ENCODE measurements around the gene PTPRM.

PTPRM gene

GRCh38 chr18:7559709-7560319 lies 7.3 kb upstream of the PTPRM start:
- H3K9ac ChIP-seq (ENCODE audit: low read length), result no peak overlapping the region
- no peak overlapping the region for H3K4ac ChIP-seq (ENCODE audit: low read depth in 1 of 2, low read length in 2 of 2)
- DNase-seq, result no peak
- H3K79me1 ChIP-seq (replicated peaks; ENCODE audit: low read length, poor library complexity, severe bottlenecking), result peaks cover 9% of the 10 kb centered on the region
- no peak overlapping the region for H3K4me3 ChIP-seq (ENCODE audit: insufficient read depth in 1 of 2, low read depth in 1 of 2, low read length in 2 of 2)
- no peaks in the 10 kb centered on the region for H3K36me3 ChIP-seq (ENCODE audit: control insufficient read depth in 1 of 2, insufficient read depth in 2 of 2, low read depth in 1 of 2, low read length in 2 of 2)
- H3K18ac ChIP-seq (ENCODE audit: low read depth in 1 of 2, low read length in 2 of 2), result no peak overlapping the region
- H4K8ac ChIP-seq (ENCODE audit: low read length), result no peak overlapping the region
- H4K91ac ChIP-seq (ENCODE audit: low read length), result no peak overlapping the region
- no peak overlapping the region for H2BK12ac ChIP-seq (ENCODE audit: low read length in 2 of 2)
- 85% methylated on average over 4 of the region's 4 CpGs for WGBS
- H3K27me3 ChIP-seq (ENCODE audit: control insufficient read depth in 1 of 2, insufficient read depth in 1 of 2, low read length in 2 of 2), result no peaks in the 10 kb centered on the region
- peaks cover 6% of the 10 kb centered on the region for H3K4me1 ChIP-seq (ENCODE audit: control insufficient read depth, insufficient read depth, low read depth, low read length)
- H3K14ac ChIP-seq (ENCODE audit: low read length in 2 of 2), result peak overlapping the region in 1 of 2 experiments; percentile 7
- no peak overlapping the region for H3K4me2 ChIP-seq (ENCODE audit: low read length, poor library complexity, severe bottlenecking)
- H3K9me3 ChIP-seq (ENCODE audit: control insufficient read depth, low read length), result no peaks in the 10 kb centered on the region
- no peak overlapping the region for H3K27ac ChIP-seq (ENCODE audit: low read length, poor library complexity, severe bottlenecking)
- no peak overlapping the region for H2BK15ac ChIP-seq (ENCODE audit: low read depth, poor library complexity, severe bottlenecking)
- H2AFZ ChIP-seq (ENCODE audit: low read depth, low read length), result no peak overlapping the region
- H3K23ac ChIP-seq (ENCODE audit: low read length in 2 of 2), result no peak overlapping the region
- H2AK5ac ChIP-seq (ENCODE audit: low read length, severe bottlenecking), result no peak overlapping the region
- H2BK5ac ChIP-seq (ENCODE audit: low read depth, low read length, poor library complexity, severe bottlenecking), result no peak overlapping the region
- no peak overlapping the region for H2BK120ac ChIP-seq (ENCODE audit: low read depth, low read length)

DNA sequence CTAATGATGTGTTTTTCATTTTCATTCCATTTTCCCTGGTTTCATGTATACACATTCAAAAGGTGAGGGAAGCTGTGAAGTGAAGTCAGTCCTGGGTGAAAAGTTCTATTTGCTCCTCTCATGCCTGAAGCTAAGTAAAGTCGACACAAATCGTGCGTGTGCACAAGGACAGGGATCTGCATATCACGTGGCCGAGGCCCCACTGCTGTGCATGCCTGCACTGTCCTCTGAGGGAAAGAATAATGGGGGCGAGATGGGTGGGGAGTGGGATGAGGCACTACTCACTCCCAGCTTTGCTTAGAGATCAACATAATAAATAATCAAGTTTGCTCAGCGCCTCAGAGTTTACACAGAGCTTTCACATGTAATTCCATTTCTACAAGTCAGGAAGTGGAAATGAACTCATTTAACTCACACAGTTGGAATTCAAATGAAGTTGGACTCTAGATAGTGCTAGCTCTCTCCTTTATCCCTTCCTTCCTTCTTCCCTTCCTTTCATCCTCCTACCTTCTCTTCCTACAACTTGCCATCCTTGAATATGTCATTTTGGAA lies 5.1 kb upstream of the PTPRM start:
- Histone ChIP-seq H4K91ac (ENCODE audit: low read length) (no peak overlapping the region), H3K9ac (ENCODE audit: low read length) (no peak overlapping the region), H2AFZ (ENCODE audit: low read depth, low read length) (no peak overlapping the region), H3K23ac (ENCODE audit: low read length in 2 of 2) (no peak overlapping the region), H3K27ac (ENCODE audit: low read length, poor library complexity, severe bottlenecking) (no peak overlapping the region), H3K18ac (ENCODE audit: low read depth in 1 of 2, low read length in 2 of 2) (no peak overlapping the region), H3K9me3 (ENCODE audit: control insufficient read depth, low read length) (no peaks in the 10 kb centered on the region), H2AK5ac (ENCODE audit: low read length, severe bottlenecking) (no peak overlapping the region), H4K8ac (ENCODE audit: low read length) (peak overlapping the region; percentile 14), H3K4ac (ENCODE audit: low read depth in 1 of 2, low read length in 2 of 2) (no peak overlapping the region), H2BK12ac (ENCODE audit: low read length in 2 of 2) (no peak overlapping the region), H2BK15ac (ENCODE audit: low read depth, poor library complexity, severe bottlenecking) (no peak overlapping the region), H2BK5ac (ENCODE audit: low read depth, low read length, poor library complexity, severe bottlenecking) (no peak overlapping the region), H3K36me3 (ENCODE audit: control insufficient read depth in 1 of 2, insufficient read depth in 2 of 2, low read depth in 1 of 2, low read length in 2 of 2) (no peaks in the 10 kb centered on the region), H3K4me3 (ENCODE audit: insufficient read depth in 1 of 2, low read depth in 1 of 2, low read length in 2 of 2) (no peak overlapping the region), H3K27me3 (ENCODE audit: control insufficient read depth in 1 of 2, insufficient read depth in 1 of 2, low read length in 2 of 2) (no peaks in the 10 kb centered on the region), H3K14ac (ENCODE audit: low read length in 2 of 2) (no peak overlapping the region), H3K4me2 (ENCODE audit: low read length, poor library complexity, severe bottlenecking) (no peak overlapping the region), H3K79me1 (replicated peaks; ENCODE audit: low read length, poor library complexity, severe bottlenecking) (peaks cover 13% of the 10 kb centered on the region), H2BK120ac (ENCODE audit: low read depth, low read length) (no peak overlapping the region), H3K4me1 (ENCODE audit: control insufficient read depth, insufficient read depth, low read depth, low read length) (peaks cover 9% of the 10 kb centered on the region)
- 76% methylated on average over 7 of the region's 7 CpGs for WGBS
- peak; percentile 14 for DNase-seq

DNA sequence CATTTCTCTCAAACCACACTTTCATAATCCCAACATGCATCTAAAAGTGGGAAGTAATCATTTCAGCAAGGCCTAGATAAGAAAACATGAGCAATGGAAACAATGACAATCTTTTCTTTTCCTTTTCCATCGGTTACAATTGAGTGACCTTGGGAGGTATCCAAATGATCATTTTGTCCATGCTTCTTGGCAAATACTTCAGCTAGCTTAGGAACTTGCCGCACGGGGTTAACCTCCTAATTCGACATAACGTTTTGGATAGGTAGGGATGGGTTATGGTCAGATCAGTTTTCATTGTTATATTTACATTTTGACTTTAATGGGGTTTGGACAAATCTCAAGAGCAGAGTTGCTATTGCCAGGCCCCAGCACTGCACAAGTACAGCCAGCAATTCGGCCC lies 4.6 kb upstream of the PTPRM start:
- no peak overlapping the region for H2BK15ac ChIP-seq (ENCODE audit: low read depth, poor library complexity, severe bottlenecking)
- no peaks in the 10 kb centered on the region for H3K9me3 ChIP-seq (ENCODE audit: control insufficient read depth, low read length)
- H3K4me2 ChIP-seq (ENCODE audit: low read length, poor library complexity, severe bottlenecking), result no peak overlapping the region
- H2BK120ac ChIP-seq (ENCODE audit: low read depth, low read length), result no peak overlapping the region
- H2AK5ac ChIP-seq (ENCODE audit: low read length, severe bottlenecking), result no peak overlapping the region
- no peak overlapping the region for H2BK12ac ChIP-seq (ENCODE audit: low read length in 2 of 2)
- H3K14ac ChIP-seq (ENCODE audit: low read length in 2 of 2), result no peak overlapping the region
- H3K79me1 ChIP-seq (replicated peaks; ENCODE audit: low read length, poor library complexity, severe bottlenecking), result peaks cover 13% of the 10 kb centered on the region
- peak; percentile 18 for DNase-seq
- H2AFZ ChIP-seq (ENCODE audit: low read depth, low read length), result no peak overlapping the region
- no peak overlapping the region for H2BK5ac ChIP-seq (ENCODE audit: low read depth, low read length, poor library complexity, severe bottlenecking)
- H4K8ac ChIP-seq (ENCODE audit: low read length), result no peak overlapping the region
- no peaks in the 10 kb centered on the region for H3K36me3 ChIP-seq (ENCODE audit: control insufficient read depth in 1 of 2, insufficient read depth in 2 of 2, low read depth in 1 of 2, low read length in 2 of 2)
- H3K4me3 ChIP-seq (ENCODE audit: insufficient read depth in 1 of 2, low read depth in 1 of 2, low read length in 2 of 2), result no peak overlapping the region
- H3K4me1 ChIP-seq (ENCODE audit: control insufficient read depth, insufficient read depth, low read depth, low read length), result peaks cover 9% of the 10 kb centered on the region
- no peak overlapping the region for H3K4ac ChIP-seq (ENCODE audit: low read depth in 1 of 2, low read length in 2 of 2)
- no peak overlapping the region for H3K23ac ChIP-seq (ENCODE audit: low read length in 2 of 2)
- no peak overlapping the region for H3K9ac ChIP-seq (ENCODE audit: low read length)
- 93% methylated on average over 6 of the region's 6 CpGs for WGBS
- H3K27ac ChIP-seq (ENCODE audit: low read length, poor library complexity, severe bottlenecking), result no peak overlapping the region
- H3K18ac ChIP-seq (ENCODE audit: low read depth in 1 of 2, low read length in 2 of 2), result no peak overlapping the region
- no peaks in the 10 kb centered on the region for H3K27me3 ChIP-seq (ENCODE audit: control insufficient read depth in 1 of 2, insufficient read depth in 1 of 2, low read length in 2 of 2)
- H4K91ac ChIP-seq (ENCODE audit: low read length), result no peak overlapping the region

DNA sequence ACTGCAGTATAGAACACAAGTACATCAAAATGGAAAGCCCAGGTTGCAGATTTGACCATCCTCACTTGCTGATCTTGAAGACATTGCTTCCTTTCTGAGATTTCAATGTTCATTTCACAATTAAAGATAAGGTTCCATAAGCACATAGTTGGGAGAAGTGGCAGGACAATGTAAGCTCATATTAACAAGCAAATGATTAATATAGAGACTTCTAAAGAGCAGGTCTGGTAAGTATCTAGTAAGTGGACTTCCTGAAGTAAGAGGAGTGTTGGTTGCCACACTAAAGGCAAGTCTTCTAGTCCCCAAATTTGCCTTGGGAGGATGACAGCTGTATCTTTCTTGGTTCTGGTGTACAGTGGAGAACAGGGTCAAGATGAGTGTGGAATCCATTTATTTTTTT lies 1.4 kb upstream of the PTPRM start:
- peak overlapping the region in 1 of 2 experiments; percentile 84 for H3K4me3 ChIP-seq (ENCODE audit: insufficient read depth in 1 of 2, low read depth in 1 of 2, low read length in 2 of 2)
- no peak overlapping the region for H2AFZ ChIP-seq (ENCODE audit: low read depth, low read length)
- no peak overlapping the region for H3K14ac ChIP-seq (ENCODE audit: low read length in 2 of 2)
- H3K36me3 ChIP-seq (ENCODE audit: control insufficient read depth in 1 of 2, insufficient read depth in 2 of 2, low read depth in 1 of 2, low read length in 2 of 2), result no peaks in the 10 kb centered on the region
- no peaks in the 10 kb centered on the region for H3K27me3 ChIP-seq (ENCODE audit: control insufficient read depth in 1 of 2, insufficient read depth in 1 of 2, low read length in 2 of 2)
- H2BK15ac ChIP-seq (ENCODE audit: low read depth, poor library complexity, severe bottlenecking), result no peak overlapping the region
- no peak overlapping the region for H3K27ac ChIP-seq (ENCODE audit: low read length, poor library complexity, severe bottlenecking)
- H3K4me1 ChIP-seq (ENCODE audit: control insufficient read depth, insufficient read depth, low read depth, low read length), result peaks cover 7% of the 10 kb centered on the region
- H2BK120ac ChIP-seq (ENCODE audit: low read depth, low read length), result no peak overlapping the region
- H3K9ac ChIP-seq (ENCODE audit: low read length), result peak overlapping the region; percentile 91
- no peaks in the 10 kb centered on the region for H3K9me3 ChIP-seq (ENCODE audit: control insufficient read depth, low read length)
- H2BK5ac ChIP-seq (ENCODE audit: low read depth, low read length, poor library complexity, severe bottlenecking), result no peak overlapping the region
- no peak overlapping the region for H3K4ac ChIP-seq (ENCODE audit: low read depth in 1 of 2, low read length in 2 of 2)
- no peak overlapping the region for H2BK12ac ChIP-seq (ENCODE audit: low read length in 2 of 2)
- no peak overlapping the region for H3K4me2 ChIP-seq (ENCODE audit: low read length, poor library complexity, severe bottlenecking)
- no peak for DNase-seq
- H4K91ac ChIP-seq (ENCODE audit: low read length), result no peak overlapping the region
- peaks cover 13% of the 10 kb centered on the region for H3K79me1 ChIP-seq (replicated peaks; ENCODE audit: low read length, poor library complexity, severe bottlenecking)
- no peak overlapping the region for H3K23ac ChIP-seq (ENCODE audit: low read length in 2 of 2)
- no peak overlapping the region for H3K18ac ChIP-seq (ENCODE audit: low read depth in 1 of 2, low read length in 2 of 2)
- H4K8ac ChIP-seq (ENCODE audit: low read length), result no peak overlapping the region
- H2AK5ac ChIP-seq (ENCODE audit: low read length, severe bottlenecking), result no peak overlapping the region

Measured in mesenchymal stem cell (in vitro differentiated cells and primary cell).